HepG2 (cell line): Measurements from ENCODE around the gene CDC123. TPM values are rescaled to one million over a fixed set of nuclear protein-coding genes. Genes with fewer than 3 reads are reported as not detected.

ENCODE experiments used
- ATAC-seq: fragments of 200-7000 bp; cut with Tn5 transposase; 3 replicates; pipeline ENCODE4 v1.9.1; 2020; ENCODE audit warnings: mild to moderate bottlenecking, moderate library complexity
- BruUV-seq: library from RNA; stranded (reverse); fragments of 400-500 nt; replicated peaks from 2 replicates; lab custom pipeline; 2021; lab: Mats Ljungman, UMichigan
- CTCF ChIA-PET: fragments of 300-600 bp; formaldehyde crosslinking; extraction: SDS; loops from one replicate; lab custom pipeline; 2021; ENCODE audit warnings: low total read pairs, inconsistent platforms, low intra/inter-chr PET ratio; lab: Yijun Ruan, JAX
- POLR2A ChIA-PET: fragments of 350-600 bp; sonication (Branson Sonifier 250); formaldehyde crosslinking; loops from one replicate; lab custom pipeline; 2020; ENCODE audit warnings: antibody characterized with exemption, inconsistent platforms; lab: Yijun Ruan, JAX
- DNase-seq: peaks from one replicate; pipeline ENCODE4 v3.0.0-alpha.2; 2015; ENCODE audit warnings: low spot score
- FAIRE-seq: peaks from 3 replicates; lab custom pipeline; 2011; peaks lifted over from hg19 to GRCh38; lab: Jason Lieb, UNC
- H2AFZ ChIP-seq: one replicate; pipeline ENCODE4 v1.6.1; 2011; ENCODE audit warnings: low read length, inconsistent platforms
- H3K27ac ChIP-seq: fragments of 300-600 bp; 3 replicates; pipeline ENCODE4 v1.8.0; 2011; ENCODE audit warnings: mixed run types, mild to moderate bottlenecking, mixed read lengths, low read length, inconsistent platforms; ENCODE audit not compliant: insufficient read depth; ENCODE audit errors: extremely low read length
- H3K27me3 ChIP-seq, 2 experiments: fragments of 200-600 bp in 1 of 2; 2 replicates in 1 of 2; 3 replicates in 1 of 2; pipeline versions ENCODE4 v1.6.0 to v1.8.0; 2011; ENCODE audit warnings: low read length in 2 of 2, mild to moderate bottlenecking in 2 of 2, moderate library complexity in 2 of 2, inconsistent platforms in 1 of 2; ENCODE audit not compliant: insufficient read depth in 2 of 2, control insufficient read depth in 1 of 2
- H3K36me3 ChIP-seq, 2 experiments: fragments of 200-600 bp in 1 of 2; replicated peaks in 1 of 2; 2 replicates in 1 of 2; 3 replicates in 1 of 2; pipeline versions ENCODE4 v1.5.1 to v1.8.0; 2011; ENCODE audit warnings: low read length in 2 of 2, inconsistent platforms in 1 of 2; ENCODE audit not compliant: insufficient read depth in 2 of 2, control insufficient read depth in 1 of 2
- H3K4me1 ChIP-seq: 2 replicates; pipeline ENCODE4 v1.5.1; 2012; ENCODE audit warnings: low read length, inconsistent platforms; ENCODE audit not compliant: insufficient read depth
- H3K4me2 ChIP-seq: 2 replicates; pipeline ENCODE4 v1.6.0; 2011; ENCODE audit warnings: low read depth, low read length, inconsistent platforms
- H3K4me3 ChIP-seq, 3 experiments: fragments of 200-600 bp in 1 of 3; sonication (generic), shearing (Covaris generic) in 1 of 3; replicated peaks in 1 of 3; 2 replicates each; pipeline ENCODE4 v1.5.1; 2011 to 2016; ENCODE audit warnings: low read length in 3 of 3, inconsistent platforms in 2 of 3, low read depth in 2 of 3, mild to moderate bottlenecking in 2 of 3, control low read depth in 1 of 3, mixed read lengths in 1 of 3; ENCODE audit not compliant: insufficient read depth in 1 of 3
- H3K79me2 ChIP-seq: one replicate; pipeline ENCODE4 v1.6.1; 2011; ENCODE audit warnings: low read length, inconsistent platforms; ENCODE audit not compliant: insufficient read depth
- H3K9ac ChIP-seq: 2 replicates; pipeline ENCODE4 v1.6.0; 2011; ENCODE audit warnings: mild to moderate bottlenecking, low read depth, low read length, inconsistent platforms; ENCODE audit not compliant: insufficient read depth
- H3K9me3 ChIP-seq: 2 replicates; pipeline ENCODE4 v1.5.1; 2012; ENCODE audit warnings: mild to moderate bottlenecking, low read length
- H4K20me1 ChIP-seq: 2 replicates; pipeline ENCODE4 v1.6.0; 2011; ENCODE audit warnings: inconsistent platforms, mild to moderate bottlenecking, low read length, moderate library complexity; ENCODE audit not compliant: insufficient read depth
- ATF1 ChIP-seq: IDR thresholded peaks from 2 replicates; pipeline ENCODE4 v1.6.1; 2016; ENCODE audit warnings: mild to moderate bottlenecking, control low read depth
- CHD2 ChIP-seq: IDR thresholded peaks from 2 replicates; pipeline ENCODE4 v1.6.1; 2011; ENCODE audit warnings: low read depth, low read length, improper control_type of control experiment
- KDM5A ChIP-seq: fragments of 200-600 bp; sonication (generic); IDR thresholded peaks from 2 replicates; pipeline ENCODE4 v1.7.0; 2018; ENCODE audit warnings: antibody characterized with exemption, mild to moderate bottlenecking, low read length, borderline replicate concordance
- MAX ChIP-seq: IDR thresholded peaks from 2 replicates; pipeline ENCODE4 v1.6.1; 2012; ENCODE audit warnings: inconsistent platforms
- NFIC ChIP-seq: IDR thresholded peaks from 2 replicates; pipeline ENCODE4 v1.6.1; 2012; ENCODE audit warnings: mild to moderate bottlenecking, low read length, inconsistent platforms
- PHF8 ChIP-seq: sonication (generic); formaldehyde crosslinking; IDR thresholded peaks from 2 replicates; pipeline ENCODE4 v1.5.0; 2020; ENCODE audit warnings: missing genetic modification reagents
- PPARG ChIP-seq: conservative IDR thresholded peaks from 2 replicates; pipeline ENCODE4 v1.6.1; 2016; ENCODE audit warnings: missing biosample characterization, missing genetic modification reagents
- RORA ChIP-seq: sonication (generic); formaldehyde crosslinking; IDR thresholded peaks from 2 replicates; pipeline ENCODE4 v1.5.0; 2020; ENCODE audit warnings: mild to moderate bottlenecking, missing genetic modification reagents, moderate library complexity
- SALL1 ChIP-seq: sonication (generic); formaldehyde crosslinking; IDR thresholded peaks from 2 replicates; pipeline ENCODE4 v1.8.0; 2022; ENCODE audit warnings: mild to moderate bottlenecking, missing genetic modification reagents
- SMAD3 ChIP-seq: sonication (generic); formaldehyde crosslinking; IDR thresholded peaks from 2 replicates; pipeline ENCODE4 v1.4.0; 2020; ENCODE audit warnings: missing genetic modification reagents
- TBP ChIP-seq: sonication (generic); formaldehyde crosslinking; IDR thresholded peaks from 2 replicates; pipeline ENCODE4 v1.5.0; 2020; ENCODE audit warnings: missing genetic modification reagents
- TCF7 ChIP-seq: sonication (generic); IDR thresholded peaks from 2 replicates; pipeline ENCODE4 v1.6.1; 2016; ENCODE audit warnings: antibody characterized with exemption, low read depth
- TCF7L2 ChIP-seq: IDR thresholded peaks from 2 replicates; pipeline ENCODE4 v1.6.1; 2011; ENCODE audit warnings: mild to moderate bottlenecking, low read depth, low read length, moderate library complexity
- ZNF263 ChIP-seq: sonication (generic); formaldehyde crosslinking; IDR thresholded peaks from 2 replicates; pipeline ENCODE4 v1.4.0; 2020; ENCODE audit warnings: missing genetic modification reagents
- ZNF546 ChIP-seq: sonication (generic); formaldehyde crosslinking; conservative IDR thresholded peaks from 2 replicates; pipeline ENCODE4 v1.8.1; 2023; ENCODE audit warnings: mild to moderate bottlenecking, missing genetic modification reagents
- ZNF547 ChIP-seq: sonication (generic); formaldehyde crosslinking; IDR thresholded peaks from 2 replicates; pipeline ENCODE4 v1.5.1; 2020; ENCODE audit warnings: mild to moderate bottlenecking, missing genetic modification reagents
- ZNF766 ChIP-seq: sonication (generic); formaldehyde crosslinking; IDR thresholded peaks from 2 replicates; pipeline ENCODE4 v1.5.0; 2020; ENCODE audit warnings: missing genetic modification reagents, borderline replicate concordance
- ZNF788 ChIP-seq: sonication (generic); formaldehyde crosslinking; IDR thresholded peaks from 2 replicates; pipeline ENCODE4 v1.5.0; 2020; ENCODE audit warnings: mild to moderate bottlenecking, missing genetic modification reagents, borderline replicate concordance
- WGBS: methylation state at CpG from one replicate; pipeline ENCODE4 v1.1.6; 2017; ENCODE audit warnings: low lambda C conversion rate; 5-methylcytosine and 5-hydroxymethylcytosine counted together
- in situ Hi-C: cut with HindIII; loops from 2 replicates; pipeline ENCODE4 v1.10.0; 2017; ENCODE audit warnings: low pct_unique_long_range_greater_than_20kb; ENCODE audit not compliant: extremely low pct_ligation_motif_present
- intact Hi-C: fragments of 100-400 bp; cut with micrococcal nuclease; formaldehyde crosslinking; loops from one replicate; pipeline ENCODE4 v1.10.0; 2022; ENCODE audit not compliant: unreplicated experiment
- polyA plus RNA-seq, 8 experiments: library from polyadenylated mRNA; depleted of rRNA in 3 of 8; stranded (reverse) in 7 of 8; unstranded in 1 of 8; fragments of >200 nt; fragmentation: Illumina TruSeq in 4 of 8; extraction: Trizol in 4 of 8; gene quantifications; 2 replicates each; pipeline versions ENCODE4 v1.2.1 to v1.2.3, GENCODE V29; 2011 to 2016; ENCODE audit warnings: low read depth in 4 of 8, missing spikeins in 1 of 8, mixed read lengths in 1 of 8; ENCODE audit not compliant: insufficient read depth in 1 of 8
- total RNA-seq, 5 experiments: library from RNA; depleted of rRNA; stranded (reverse); fragments of >200 nt; fragmentation: Illumina TruSeq; extraction: Trizol; gene quantifications; 2 replicates each; pipeline ENCODE4 v1.2.3, GENCODE V29; 2016; ENCODE audit warnings: low read depth in 1 of 5
- TF ChIP-seq, protein P1 (sequence below): sonication (generic); formaldehyde crosslinking; IDR thresholded peaks from 2 replicates; pipeline ENCODE4 v1.4.0; 2020; ENCODE audit warnings: missing genetic modification reagents
- TF ChIP-seq, protein P2 (sequence below): sonication (generic); formaldehyde crosslinking; IDR thresholded peaks from 2 replicates; pipeline ENCODE4 v1.4.0; 2020; ENCODE audit warnings: mild to moderate bottlenecking, low read depth, missing genetic modification reagents

The CDC123 gene
- total and polyA plus RNA-seq, 2 of the 13 experiments (the other 11 are each of a cell fraction or from before 2014, with no cell fraction given) = 63.3 to 153 TPM

GRCh38 chr10:12213621-12214020, 17.6 kb downstream of the CDC123 start:
- in situ Hi-C loops = no loop called here
- H2AFZ ChIP-seq = no peak overlapping the region
- 95% methylated on average over 3 of the region's 3 CpGs for WGBS
- peaks cover 13 to 66% of the 10 kb centered on the region in 2 experiments for H3K36me3 ChIP-seq
- no peak overlapping the region for H3K9ac ChIP-seq
- FAIRE-seq (no peak), DNase-seq (no peak), ATAC-seq (no peak)
- H3K27ac ChIP-seq = no peak overlapping the region
- intact Hi-C loops = no loop called here
- H3K27me3 ChIP-seq = no peaks in the 10 kb centered on the region
- BruUV-seq = no TSS peak
- no peak overlapping the region for H3K4me2 ChIP-seq
- peaks cover 8% of the 10 kb centered on the region for H4K20me1 ChIP-seq
- no peak for TF ChIP-seq KDM5A
- TF ChIP-seq SMAD3 (CRISPR knock-in tag) = no peak
- no peak for TF ChIP-seq TCF7
- no peak for TF ChIP-seq ZNF546 (CRISPR knock-in tag)
- TF ChIP-seq ZNF766 (CRISPR knock-in tag) = no peak
- CTCF ChIA-PET = interaction anchor here (3.2 kb wide), 1 partner anchor 443 kb away, joined by 9 read pairs; no protein-coding TSS in a partner anchor
- POLR2A ChIA-PET = interaction anchor here (1.3 kb wide), 1 partner anchor 24 kb away, joined by 3 read pairs; no protein-coding TSS in a partner anchor
- H3K79me2 ChIP-seq = no peaks in the 10 kb centered on the region
- no peaks in the 10 kb centered on the region for H3K4me1 ChIP-seq
- no peaks in the 10 kb centered on the region for H3K9me3 ChIP-seq
- no peak overlapping the region for H3K4me3 ChIP-seq

GRCh38 chr10:12214093-12214492, 18.1 kb downstream of the CDC123 start:
- no TSS peak for BruUV-seq
- no peak for TF ChIP-seq ATF1 (CRISPR knock-in tag)
- no peak for TF ChIP-seq SALL1 (CRISPR knock-in tag)
- TF ChIP-seq RORA (CRISPR knock-in tag) = no peak
- no peak for TF ChIP-seq PPARG (CRISPR knock-in tag)
- no peak for TF ChIP-seq CHD2
- TF ChIP-seq, protein P1, sequence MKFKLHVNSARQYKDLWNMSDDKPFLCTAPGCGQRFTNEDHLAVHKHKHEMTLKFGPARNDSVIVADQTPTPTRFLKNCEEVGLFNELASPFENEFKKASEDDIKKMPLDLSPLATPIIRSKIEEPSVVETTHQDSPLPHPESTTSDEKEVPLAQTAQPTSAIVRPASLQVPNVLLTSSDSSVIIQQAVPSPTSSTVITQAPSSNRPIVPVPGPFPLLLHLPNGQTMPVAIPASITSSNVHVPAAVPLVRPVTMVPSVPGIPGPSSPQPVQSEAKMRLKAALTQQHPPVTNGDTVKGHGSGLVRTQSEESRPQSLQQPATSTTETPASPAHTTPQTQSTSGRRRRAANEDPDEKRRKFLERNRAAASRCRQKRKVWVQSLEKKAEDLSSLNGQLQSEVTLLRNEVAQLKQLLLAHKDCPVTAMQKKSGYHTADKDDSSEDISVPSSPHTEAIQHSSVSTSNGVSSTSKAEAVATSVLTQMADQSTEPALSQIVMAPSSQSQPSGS = no peak
- TF ChIP-seq NFIC = no peak
- TF ChIP-seq TCF7L2 = no peak
- TF ChIP-seq, protein P2, sequence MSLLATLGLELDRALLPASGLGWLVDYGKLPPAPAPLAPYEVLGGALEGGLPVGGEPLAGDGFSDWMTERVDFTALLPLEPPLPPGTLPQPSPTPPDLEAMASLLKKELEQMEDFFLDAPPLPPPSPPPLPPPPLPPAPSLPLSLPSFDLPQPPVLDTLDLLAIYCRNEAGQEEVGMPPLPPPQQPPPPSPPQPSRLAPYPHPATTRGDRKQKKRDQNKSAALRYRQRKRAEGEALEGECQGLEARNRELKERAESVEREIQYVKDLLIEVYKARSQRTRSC (CRISPR knock-in tag) = no peak
- no peak for TF ChIP-seq ZNF263 (CRISPR knock-in tag)
- no peak for TF ChIP-seq PHF8 (CRISPR knock-in tag)
- TF ChIP-seq ZNF547 (CRISPR knock-in tag) = no peak
- no peak for TF ChIP-seq ZNF788 (CRISPR knock-in tag)
- no peak for TF ChIP-seq MAX
- no peak for TF ChIP-seq TBP (CRISPR knock-in tag)

More at GRCh38 chr10:12214093-12214492, 18.1 kb downstream of the CDC123 start:
- no peak overlapping the region for H3K9ac ChIP-seq
- H3K4me1 ChIP-seq = no peaks in the 10 kb centered on the region
- ChIA-PET CTCF (interaction anchor here (3.2 kb wide), 1 partner anchor 442 kb away, joined by 9 read pairs; no protein-coding TSS in a partner anchor), POLR2A (interaction anchor here (1.3 kb wide), 1 partner anchor 23 kb away, joined by 3 read pairs; no protein-coding TSS in a partner anchor)
- peaks cover 8% of the 10 kb centered on the region for H4K20me1 ChIP-seq
- ATAC-seq (no peak), FAIRE-seq (no peak), DNase-seq (no peak)
- no peaks in the 10 kb centered on the region for H3K9me3 ChIP-seq
- peaks cover 16 to 66% of the 10 kb centered on the region in 2 experiments for H3K36me3 ChIP-seq
- in situ Hi-C loops (no loop called here), intact Hi-C loops (no loop called here)
- no peak overlapping the region for H2AFZ ChIP-seq
- H3K79me2 ChIP-seq = no peaks in the 10 kb centered on the region
- H3K27ac ChIP-seq = no peak overlapping the region
- no peak overlapping the region for H3K4me2 ChIP-seq
- H3K27me3 ChIP-seq = no peaks in the 10 kb centered on the region
- no peak overlapping the region for H3K4me3 ChIP-seq
- WGBS = 98% methylated on average over 4 of the region's 4 CpGs
